Heart left ventricle (tissue), 13 donors: ENCODE results near the gene MYH15.

Experiments used
- CTCF ChIP-seq, 12 donors: fragments of 200-600 bp; sonication (generic) in 4 of 12; IDR thresholded peaks; one replicate each; pipeline versions ENCODE4 v1.5.0 to v1.8.0; 2018 to 2022; ENCODE audit warnings: antibody characterized with exemption in 12 of 12, mild to moderate bottlenecking in 5 of 12
- POLR2A ChIP-seq, 2 donors: fragments of 450-650 bp; IDR thresholded peaks; one replicate each; pipeline ENCODE4 v1.6.1; 2017; ENCODE audit warnings: antibody characterized with exemption in 2 of 2, mild to moderate bottlenecking in 2 of 2, moderate library complexity in 2 of 2
- donor health status: ischemic (EF 13 %, LVEDD 7.1; RV severe dilation, severe dysfunction).
- donor health status: DM: no; HTN: yes; CAD: no.
- donor health status: DM: no; HTN: no; CAD: no.
- donor health status: ischemic (EF 25% LVEDD 6.9; RV normal size, moderate dysfunction).
- donor health status: ischemic (EF 25% LVEDD 5.7; RV mildly dilated, moderate dysfunction).
- donor health status: ischemic (EF 35%, LVEDD 5.7; RV mildly dilated, moderate dysfunction).
- donor health status: nonischemic (EF 11% LVEDD 7.7; RV severe dilation, severe dysfunction).
- donor health status: DM: yes; HTN: yes; CAD: no.
- donor health status: PGD.
- donor health status: ischemic (EF 29% LVEDD 5.4; RV normal size, mild dysfunction).
- donor health status: nonischemic (EF 23%, LVEDD 6.1; RV moderate dilation, normal function).

- no peak for TF ChIP-seq CTCF (IDR thresholded peaks at IDR 0.05)
- TF ChIP-seq POLR2A (IDR thresholded peaks at IDR 0.05): no peak
These were observed 45.7 kb upstream of the MYH15 start for GRCh38 chr3:108555966-108556581.
